ENCODE results near the gene INTS4.

GRCh38 chr11:78040691-78041379 lies 46.4 kb upstream of the INTS4 start:
- TF ChIP-seq ZSCAN29 (IDR thresholded peaks at IDR 0.05): no peak
- TF ChIP-seq YY1 (IDR thresholded peaks at IDR 0.05; ENCODE audit: low read depth, low read length): no peak
- no peak for TF ChIP-seq ZBTB11 (CRISPR knock-in tag; IDR thresholded peaks at IDR 0.05)
- TF ChIP-seq MEF2A (IDR thresholded peaks at IDR 0.05; ENCODE audit: insufficient read depth, low read depth, low read length): no peak
- TF ChIP-seq ZZZ3 (IDR thresholded peaks at IDR 0.05; ENCODE audit: control insufficient read depth, insufficient read length, low read depth): no peak
- no peak for TF ChIP-seq EZH2 (IDR thresholded peaks at IDR 0.05; ENCODE audit: borderline replicate concordance, control insufficient read depth, low read depth, low read length)
- TF ChIP-seq SIN3A (IDR thresholded peaks at IDR 0.05; ENCODE audit: low read depth, low read length): no peak
- no peak for TF ChIP-seq CTCF (IDR thresholded peaks at IDR 0.05 in 2 of 3, conservative IDR thresholded peaks at IDR 0.05 in 1 of 3; ENCODE audit: control insufficient read depth in 2 of 3, extremely low read depth in 1 of 3, insufficient read depth in 1 of 3, low read depth in 3 of 3, low read length in 3 of 3)
- no peak for TF ChIP-seq SMC3 (IDR thresholded peaks at IDR 0.05; ENCODE audit: borderline replicate concordance, low read length)

All from GM12878 (cell line).